ENCODE results near the gene GGCX. TPM values are rescaled to one million over a fixed set of nuclear protein-coding genes. Genes with fewer than 3 reads are reported as not detected.

Gene GGCX
- total and polyA plus RNA-seq, 9 of the 15 experiments (the other 6 are each of a cell fraction or from before 2014, with no cell fraction given) = 14.4 to 47.1 (median 28.1) TPM

GRCh38 chr2:85584857-85585780, 23.8 kb upstream of the GGCX start:
- peak; percentile 57 to 75 (median 68) for DNase-seq (ENCODE audit: extremely low read depth in 1 of 4, low spot score in 3 of 4)
- TF ChIP-seq TCF3 (CRISPR knock-in tag; IDR thresholded peaks at IDR 0.05) (peak; percentile 84), NELFE (IDR thresholded peaks at IDR 0.05; ENCODE audit: insufficient read depth, insufficient read length) (no peak), ZBED1 (IDR thresholded peaks at IDR 0.05) (no peak), KDM1A (IDR thresholded peaks at IDR 0.05) (peak; percentile 87 to 90), HMG20B (CRISPR knock-in tag; IDR thresholded peaks at IDR 0.05) (no peak), CBFA2T3 (IDR thresholded peaks at IDR 0.05) (peak; percentile 87), LARP7 (IDR thresholded peaks at IDR 0.05) (no peak), HDAC6 (IDR thresholded peaks at IDR 0.05; ENCODE audit: low read depth, low read length) (no peak), ARID1B (IDR thresholded peaks at IDR 0.05) (peak; percentile 95), GATAD2A (IDR thresholded peaks at IDR 0.05) (peak; percentile 76), MAZ (CRISPR knock-in tag; conservative IDR thresholded peaks at IDR 0.05 in 1 of 2, IDR thresholded peaks at IDR 0.05 in 1 of 2) (0 out of 4 replicates have a peak, but pooled peaks of 1 of the 2 experiments have one; percentile 20), DEAF1 (CRISPR knock-in tag; IDR thresholded peaks at IDR 0.05) (no peak), ZNF445 (CRISPR knock-in tag; IDR thresholded peaks at IDR 0.05; ENCODE audit: low read depth) (no peak), HDGF (IDR thresholded peaks at IDR 0.05) (no peak), E4F1 (CRISPR knock-in tag; IDR thresholded peaks at IDR 0.05; ENCODE audit: borderline replicate concordance) (no peak)
- TF ChIP-seq, protein P1, sequence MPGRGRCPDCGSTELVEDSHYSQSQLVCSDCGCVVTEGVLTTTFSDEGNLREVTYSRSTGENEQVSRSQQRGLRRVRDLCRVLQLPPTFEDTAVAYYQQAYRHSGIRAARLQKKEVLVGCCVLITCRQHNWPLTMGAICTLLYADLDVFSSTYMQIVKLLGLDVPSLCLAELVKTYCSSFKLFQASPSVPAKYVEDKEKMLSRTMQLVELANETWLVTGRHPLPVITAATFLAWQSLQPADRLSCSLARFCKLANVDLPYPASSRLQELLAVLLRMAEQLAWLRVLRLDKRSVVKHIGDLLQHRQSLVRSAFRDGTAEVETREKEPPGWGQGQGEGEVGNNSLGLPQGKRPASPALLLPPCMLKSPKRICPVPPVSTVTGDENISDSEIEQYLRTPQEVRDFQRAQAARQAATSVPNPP (IDR thresholded peaks at IDR 0.05; ENCODE audit: borderline replicate concordance, insufficient read depth, insufficient read length) = no peak
- TF ChIP-seq, protein P2, sequence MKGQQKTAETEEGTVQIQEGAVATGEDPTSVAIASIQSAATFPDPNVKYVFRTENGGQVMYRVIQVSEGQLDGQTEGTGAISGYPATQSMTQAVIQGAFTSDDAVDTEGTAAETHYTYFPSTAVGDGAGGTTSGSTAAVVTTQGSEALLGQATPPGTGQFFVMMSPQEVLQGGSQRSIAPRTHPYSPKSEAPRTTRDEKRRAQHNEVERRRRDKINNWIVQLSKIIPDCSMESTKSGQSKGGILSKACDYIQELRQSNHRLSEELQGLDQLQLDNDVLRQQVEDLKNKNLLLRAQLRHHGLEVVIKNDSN (CRISPR knock-in tag; IDR thresholded peaks at IDR 0.05) = no peak

More at GRCh38 chr2:85584857-85585780, 23.8 kb upstream of the GGCX start:
- Histone ChIP-seq H2AFZ (ENCODE audit: low read depth, low read length) (no peak overlapping the region), H3K9me3 (replicated peaks; ENCODE audit: control insufficient read depth, insufficient read depth, low read depth, low read length) (no peaks in the 10 kb centered on the region), H3K4me1 (replicated peaks in 1 of 2; ENCODE audit: control insufficient read depth in 2 of 2, insufficient read depth in 2 of 2, low read length in 2 of 2) (peaks cover 36 to 45% of the 10 kb centered on the region in 2 experiments), H3K27me3 (ENCODE audit: control insufficient read depth in 2 of 2, insufficient read depth in 2 of 2, low read length in 2 of 2) (no peaks in the 10 kb centered on the region), H3K79me2 (ENCODE audit: control insufficient read depth, insufficient read depth, low read length) (peaks cover 3% of the 10 kb centered on the region; the same call in 2 of the 3 replicates), H3K9ac (ENCODE audit: insufficient read depth in 1 of 2, low read depth in 2 of 2, low read length in 2 of 2) (peak overlapping the region; percentile 56 to 74; a peak in 3 of 4 replicates), H3K4me2 (ENCODE audit: insufficient read depth, low read length) (peak overlapping the region; percentile 58), H3K4me3 (no peak overlapping the region), H4K20me1 (replicated peaks; ENCODE audit: control insufficient read depth, insufficient read depth, low read length) (no peaks in the 10 kb centered on the region), H3K36me3 (ENCODE audit: control insufficient read depth, insufficient read depth, low read length) (peaks cover 40% of the 10 kb centered on the region; the same call in 2 of the 3 replicates), H3K9me1 (ENCODE audit: control insufficient read depth, insufficient read depth, low read length) (peaks cover 11% of the 10 kb centered on the region), H3K27ac (ENCODE audit: extremely low read depth, low read depth, low read length) (peak overlapping the region; percentile 81)
- intact Hi-C loops (cut with micrococcal nuclease) = no loop called here
- ATAC-seq (peak; percentile 72), FAIRE-seq (peak; percentile 97)
- BruUV-seq (replicated peaks) = no TSS peak
- ChIA-PET POLR2A (interaction anchor here (0.6 to 2.3 kb wide), 6 partner anchors 10 to 39 kb away, joined by 3 to 6 read pairs (median 4); partner anchors contain the start of gene RNF181), CTCF (ENCODE audit: low intra/inter-chr PET ratio) (no interaction called here)
- 34% methylated on average over 9 of the region's 9 CpGs for WGBS (ENCODE audit: insufficient coverage, low coverage, missing lambda C conversion rate)
- in situ Hi-C loops (cut with MboI) = no loop called here

Measured in K562 (cell line).